SK-N-MC (cell line): ENCODE results near the gene FBXO4.

ENCODE experiments used
- EZH2 ChIP-seq: fragments of 200-600 bp; sonication (generic); IDR thresholded peaks from one replicate; pipeline ENCODE4 v1.6.1; 2017; ENCODE audit warnings: antibody characterized with exemption
- POLR2AphosphoS5 ChIP-seq: IDR thresholded peaks from 2 replicates; pipeline ENCODE4 v1.6.1; 2012; ENCODE audit warnings: mild to moderate bottlenecking, low read depth, low read length, borderline replicate concordance

GRCh38 chr5:41892031-41892430, 33.0 kb upstream of the FBXO4 start:
- TF ChIP-seq EZH2 = no peak
- no peak for TF ChIP-seq POLR2AphosphoS5
